ENCODE results near the gene SLTM.

GRCh38 chr15:58926823-58927222 is 6.7 kb downstream of the SLTM start:
- TF ChIP-seq CTCF (IDR thresholded peaks at IDR 0.05) (no peak), ZFX (IDR thresholded peaks at IDR 0.05; ENCODE audit: borderline replicate concordance) (no peak)

Data from 22Rv1 (cell line).